Uterus (tissue), 4 donors: ENCODE data around the gene CCL8. TPM values are rescaled to one million over a fixed set of nuclear protein-coding genes. Genes with fewer than 3 reads are reported as not detected.

ENCODE experiments used
- DNase-seq, 2 donors: peaks; one replicate each; pipeline ENCODE4 v3.0.0-alpha.2; 2019 to 2020
- H3K27ac ChIP-seq, 2 donors: fragments of 200-600 bp; sonication (generic); 1 replicate in 1 of 2; 2 replicates in 1 of 2; pipeline ENCODE4 v1.5.1; 2016 to 2018
- H3K27me3 ChIP-seq, 2 donors: fragments of 200-600 bp; sonication (generic); one replicate each; pipeline ENCODE4 v1.5.1; 2018 to 2019; ENCODE audit warnings: control low read depth in 1 of 2
- H3K36me3 ChIP-seq, 2 donors: fragments of 200-600 bp; sonication (generic); one replicate each; pipeline ENCODE4 v1.5.1; 2019; ENCODE audit warnings: control low read depth in 1 of 2
- H3K4me1 ChIP-seq, 2 donors: fragments of 200-600 bp; sonication (generic); one replicate each; pipeline ENCODE4 v1.5.1; 2018 to 2019; ENCODE audit warnings: control low read depth in 1 of 2
- H3K4me3 ChIP-seq, 2 donors: fragments of 200-600 bp; sonication (generic); 1 replicate in 1 of 2; 2 replicates in 1 of 2; pipeline ENCODE4 v1.5.1; 2018 to 2019; ENCODE audit warnings: mild to moderate bottlenecking in 1 of 2
- H3K9me3 ChIP-seq, 2 donors: fragments of 200-600 bp; sonication (generic); one replicate each; pipeline ENCODE4 v1.5.1; 2019; ENCODE audit warnings: control low read depth in 1 of 2
- CTCF ChIP-seq, 4 experiments: fragments of 200-600 bp in 2 of 4; fragments of 450-650 bp in 2 of 4; sonication (generic) in 2 of 4; IDR thresholded peaks; one replicate each; pipeline ENCODE4 v1.5.1; 2016 to 2019; ENCODE audit warnings: antibody characterized with exemption in 4 of 4, mild to moderate bottlenecking in 2 of 4, moderate library complexity in 1 of 4
- POLR2A ChIP-seq, 2 donors: fragments of 450-650 bp; IDR thresholded peaks; one replicate each; pipeline ENCODE4 v1.6.1; 2016; ENCODE audit warnings: antibody characterized with exemption in 2 of 2, mild to moderate bottlenecking in 1 of 2, moderate library complexity in 1 of 2
- intact Hi-C: fragments of 100-400 bp; cut with DNase I; formaldehyde crosslinking; loops from one replicate; pipeline ENCODE4 v1.15.1; 2023; ENCODE audit warnings: low total_unique reads
- total RNA-seq, 4 donors: library from RNA; depleted of rRNA in 3 of 4; stranded (reverse); fragments of >200 nt in 3 of 4; gene quantifications; one replicate each; pipeline versions ENCODE4 v1.1.0 to v1.2.4, GENCODE V29; 2014 to 2023
- donor health status: DM: yes; HTN: yes; CAD: no.

CCL8 gene
- total RNA-seq, 4 donors from 2014 or later = 0.70 TPM; not detected in 3

GRCh38 chr17:34358631-34359030, 39.4 kb downstream of the CCL8 start:
- Histone ChIP-seq H3K27me3 (no peaks in the 10 kb centered on the region), H3K36me3 (no peaks in the 10 kb centered on the region), H3K27ac (no peak overlapping the region), H3K4me1 (no peaks in the 10 kb centered on the region), H3K4me3 (no peak overlapping the region), H3K9me3 (no peaks in the 10 kb centered on the region)
- TF ChIP-seq POLR2A (IDR thresholded peaks at IDR 0.05) = no peak
- TF ChIP-seq CTCF (IDR thresholded peaks at IDR 0.05) = no peak
- DNase-seq = no peak
- intact Hi-C loops = no loop called here

- Histone ChIP-seq H3K27ac (no peak overlapping the region), H3K4me1 (no peaks in the 10 kb centered on the region), H3K27me3 (no peaks in the 10 kb centered on the region), H3K9me3 (no peaks in the 10 kb centered on the region), H3K36me3 (no peaks in the 10 kb centered on the region), H3K4me3 (no peak overlapping the region)
- intact Hi-C loops = loop anchor here (5.0 kb wide), 1 partner anchor 163 kb away; no protein-coding TSS in a partner anchor
- no peak for DNase-seq
- TF ChIP-seq CTCF (IDR thresholded peaks at IDR 0.05) = no peak
- TF ChIP-seq POLR2A (IDR thresholded peaks at IDR 0.05) = no peak
Observed at GRCh38 chr17:34360601-34361270, 41.5 kb downstream of the CCL8 start.

GRCh38 chr17:34361478-34362061, 42.3 kb downstream of the CCL8 start:
- H3K36me3 ChIP-seq = no peaks in the 10 kb centered on the region
- no peaks in the 10 kb centered on the region for H3K9me3 ChIP-seq
- H3K4me1 ChIP-seq = no peaks in the 10 kb centered on the region
- TF ChIP-seq POLR2A (IDR thresholded peaks at IDR 0.05) (no peak), CTCF (IDR thresholded peaks at IDR 0.05) (peak; percentile 96 to 100 (median 99))
- DNase-seq = peak; percentile 87 to 90
- no peaks in the 10 kb centered on the region for H3K27me3 ChIP-seq
- no peak overlapping the region for H3K4me3 ChIP-seq
- intact Hi-C loops = loop anchor here (5.0 kb wide), 1 partner anchor 164 kb away; no protein-coding TSS in a partner anchor
- H3K27ac ChIP-seq = no peak overlapping the region

GRCh38 chr17:34363183-34363661, 44.0 kb downstream of the CCL8 start, which contains the start of gene CCL1:
TSS of gene CCL1 (minus strand) at chr17:34363233. CDS start at chr17:34363161, 72 bp downstream.
- intact Hi-C loops = loop anchor here (5.0 kb wide), 1 partner anchor 166 kb away; no protein-coding TSS in a partner anchor
- TF ChIP-seq CTCF (IDR thresholded peaks at IDR 0.05) (no peak), POLR2A (IDR thresholded peaks at IDR 0.05) (no peak)
- H3K27me3 ChIP-seq = no peaks in the 10 kb centered on the region
- H3K4me1 ChIP-seq = no peaks in the 10 kb centered on the region
- H3K9me3 ChIP-seq = no peaks in the 10 kb centered on the region
- H3K4me3 ChIP-seq = no peak within 1 kb of the TSS
- DNase-seq = no peak
- H3K36me3 ChIP-seq = no peaks in the 10 kb centered on the region
- no peak within 1 kb of the TSS for H3K27ac ChIP-seq

GRCh38 chr17:34364751-34365150, 45.5 kb downstream of the CCL8 start:
- no peak overlapping the region for H3K27ac ChIP-seq
- intact Hi-C loops = loop anchor here (5.0 kb wide), 1 partner anchor 167 kb away; no protein-coding TSS in a partner anchor
- H3K4me3 ChIP-seq = no peak overlapping the region
- no peaks in the 10 kb centered on the region for H3K27me3 ChIP-seq
- DNase-seq = no peak
- TF ChIP-seq POLR2A (IDR thresholded peaks at IDR 0.05) = no peak
- no peak for TF ChIP-seq CTCF (IDR thresholded peaks at IDR 0.05)
- H3K36me3 ChIP-seq = no peaks in the 10 kb centered on the region
- no peaks in the 10 kb centered on the region for H3K4me1 ChIP-seq
- H3K9me3 ChIP-seq = no peaks in the 10 kb centered on the region
